HG03457 (cell line): ENCODE results near the gene LRIG2.
"Not testable (repeated sequence)": the region's sequence is repeated elsewhere in the genome, so short reads cannot be mapped to it uniquely, and the experiment has no call there.

ENCODE experiments used
- ATAC-seq: cut with Tn5 transposase; IDR thresholded peaks from one replicate; pipeline ENCODE4 v1.9.1; 2021; ENCODE audit warnings: moderate number of reproducible peaks; ENCODE audit not compliant: unreplicated experiment

Gene LRIG2

GRCh38 chr1:113072757-113073478 is at the start of gene LRIG2:
TSS of gene LRIG2 (plus strand) at chr1:113073198. CDS start at chr1:113073407, 209 bp downstream.
- peak; percentile 91 for ATAC-seq

- not testable (repeated sequence) for ATAC-seq
Measured at GRCh38 chr1:113023316-113023715, 49.7 kb upstream of the LRIG2 start.

GRCh38 chr1:113027007-113027406 is 46.0 kb upstream of the LRIG2 start:
- ATAC-seq, result no peak

GRCh38 chr1:113027449-113027848 is 45.5 kb upstream of the LRIG2 start:
- ATAC-seq, result no peak

- ATAC-seq, result no peak
Measured at GRCh38 chr1:113029822-113030221, 43.2 kb upstream of the LRIG2 start.

- no peak for ATAC-seq
Measured at GRCh38 chr1:113031171-113031933, 41.6 kb upstream of the LRIG2 start.

- ATAC-seq, result no peak
Measured at GRCh38 chr1:113035086-113035485, 37.9 kb upstream of the LRIG2 start.

GRCh38 chr1:113036639-113037321 is 36.2 kb upstream of the LRIG2 start:
- no peak for ATAC-seq

GRCh38 chr1:113040041-113040440 is 33.0 kb upstream of the LRIG2 start:
- no peak for ATAC-seq

GRCh38 chr1:113040718-113041412 is 32.1 kb upstream of the LRIG2 start:
- ATAC-seq, result no peak

- ATAC-seq, result no peak
Measured at GRCh38 chr1:113041569-113042284, 31.3 kb upstream of the LRIG2 start.

- ATAC-seq, result no peak
Measured at GRCh38 chr1:113042285-113043143, 30.5 kb upstream of the LRIG2 start.

GRCh38 chr1:113043144-113043488 is 29.9 kb upstream of the LRIG2 start:
- not testable (repeated sequence) for ATAC-seq

GRCh38 chr1:113046569-113046968 is 26.4 kb upstream of the LRIG2 start:
- ATAC-seq, result no peak

GRCh38 chr1:113048064-113048463 is 24.9 kb upstream of the LRIG2 start:
- no peak for ATAC-seq

- no peak for ATAC-seq
Measured at GRCh38 chr1:113053344-113054126, 19.5 kb upstream of the LRIG2 start.

GRCh38 chr1:113055570-113055969 is 17.4 kb upstream of the LRIG2 start:
- ATAC-seq, result no peak

- no peak for ATAC-seq
Measured at GRCh38 chr1:113057006-113057405, 16.0 kb upstream of the LRIG2 start.
